Loucy (cell line): ENCODE data around the gene SULT4A1.

ENCODE experiments used
- H2AFZ ChIP-seq: fragments of 200-600 bp; sonication (generic); 2 replicates; pipeline ENCODE4 v1.6.0; 2016; ENCODE audit warnings: antibody characterized with exemption, mild to moderate bottlenecking, low read length, moderate library complexity
- H3F3A ChIP-seq: fragments of 200-600 bp; 2 replicates; pipeline ENCODE4 v1.6.0; 2016; ENCODE audit warnings: antibody characterized with exemption, low read depth, mild to moderate bottlenecking
- H3K27me3 ChIP-seq: fragments of 200-600 bp; sonication (generic); 2 replicates; pipeline ENCODE4 v1.6.1; 2014; ENCODE audit warnings: low read length, mild to moderate bottlenecking; ENCODE audit not compliant: insufficient read depth, poor library complexity, severe bottlenecking
- H3K36me3 ChIP-seq: fragments of 200-600 bp; sonication (generic); 2 replicates; pipeline ENCODE4 v1.6.1; 2016; ENCODE audit warnings: low read length; ENCODE audit not compliant: insufficient read depth
- H3K4me1 ChIP-seq: fragments of 200-600 bp; sonication (generic); 2 replicates; pipeline ENCODE4 v1.5.1; 2014; ENCODE audit warnings: low read length, mild to moderate bottlenecking; ENCODE audit not compliant: insufficient read depth, poor library complexity, severe bottlenecking
- H3K4me2 ChIP-seq: fragments of 200-600 bp; sonication (generic); 2 replicates; pipeline ENCODE4 v1.6.0; 2014; ENCODE audit warnings: antibody characterized with exemption, low read length, low read depth, mild to moderate bottlenecking; ENCODE audit not compliant: poor library complexity, severe bottlenecking
- H3K4me3 ChIP-seq: fragments of 200-600 bp; sonication (generic); 2 replicates; pipeline ENCODE4 v1.5.1; 2014; ENCODE audit warnings: low read length, mild to moderate bottlenecking, mixed read lengths; ENCODE audit not compliant: poor library complexity, severe bottlenecking
- H3K79me2 ChIP-seq: fragments of 200-600 bp; sonication (generic); 2 replicates; pipeline ENCODE4 v1.6.1; 2014; ENCODE audit warnings: low read length; ENCODE audit not compliant: insufficient read depth
- H3K9ac ChIP-seq: fragments of 200-600 bp; sonication (generic); 2 replicates; pipeline ENCODE4 v1.6.0; 2014; ENCODE audit warnings: mild to moderate bottlenecking, low read depth, low read length, moderate library complexity; ENCODE audit not compliant: poor library complexity, severe bottlenecking
- H3K9me2 ChIP-seq: fragments of 200-600 bp; sonication (generic); replicated peaks from 2 replicates; pipeline ENCODE4 v1.6.1; 2016; ENCODE audit warnings: low read depth, low read length, mixed read lengths
- H3K9me3 ChIP-seq: fragments of 200-600 bp; sonication (generic); 2 replicates; pipeline ENCODE4 v1.6.1; 2014; ENCODE audit warnings: mild to moderate bottlenecking, antibody characterized with exemption, low read length, low read depth; ENCODE audit not compliant: insufficient read depth
- H4K20me1 ChIP-seq: fragments of 200-600 bp; sonication (generic); 2 replicates; pipeline ENCODE4 v1.6.0; 2014; ENCODE audit warnings: antibody characterized with exemption, low read length, mild to moderate bottlenecking; ENCODE audit not compliant: insufficient read depth, poor library complexity, severe bottlenecking
- CTCF ChIP-seq: fragments of 200-600 bp; sonication (generic); conservative IDR thresholded peaks from 2 replicates; pipeline ENCODE4 v1.5.1; 2014; ENCODE audit warnings: mild to moderate bottlenecking, antibody characterized with exemption, low read length
- EZH2phosphoT487 ChIP-seq: fragments of 200-600 bp; IDR thresholded peaks from 2 replicates; pipeline ENCODE4 v1.6.1; 2018; ENCODE audit warnings: antibody characterized with exemption, mild to moderate bottlenecking, moderate library complexity, borderline replicate concordance

Gene SULT4A1

GRCh38 chr22:43828725-43828997 is 33.7 kb downstream of the SULT4A1 start:
- Histone ChIP-seq H4K20me1 (no peaks in the 10 kb centered on the region), H3K4me2 (no peak overlapping the region)

GRCh38 chr22:43827926-43828724 is 34.2 kb downstream of the SULT4A1 start:
- Histone ChIP-seq H3K27me3 (no peaks in the 10 kb centered on the region), H3K36me3 (no peaks in the 10 kb centered on the region), H4K20me1 (no peaks in the 10 kb centered on the region), H3F3A (no peaks in the 10 kb centered on the region), H3K4me3 (no peak overlapping the region), H3K79me2 (no peaks in the 10 kb centered on the region), H3K9ac (no peak overlapping the region), H3K9me2 (no peaks in the 10 kb centered on the region), H3K9me3 (no peaks in the 10 kb centered on the region), H3K4me1 (no peaks in the 10 kb centered on the region), H2AFZ (no peak overlapping the region), H3K4me2 (no peak overlapping the region)
- peak; percentile 12; the same call in 1 of the 2 replicates for TF ChIP-seq CTCF
- TF ChIP-seq EZH2phosphoT487: no peak

More at GRCh38 chr22:43828725-43828997, 33.7 kb downstream of the SULT4A1 start:
- Histone ChIP-seq H3K4me3 (no peak overlapping the region), H3F3A (no peaks in the 10 kb centered on the region), H3K79me2 (no peaks in the 10 kb centered on the region), H3K36me3 (no peaks in the 10 kb centered on the region), H3K9me3 (no peaks in the 10 kb centered on the region), H3K9me2 (no peaks in the 10 kb centered on the region), H2AFZ (no peak overlapping the region), H3K27me3 (no peaks in the 10 kb centered on the region), H3K4me1 (no peaks in the 10 kb centered on the region), H3K9ac (no peak overlapping the region)
- TF ChIP-seq EZH2phosphoT487 (no peak), CTCF (no peak)

- H3K4me3 ChIP-seq: no peak overlapping the region
- H3K4me2 ChIP-seq: no peak overlapping the region
- H3K4me1 ChIP-seq: no peaks in the 10 kb centered on the region
- no peak overlapping the region for H2AFZ ChIP-seq
- H3K9me3 ChIP-seq: no peaks in the 10 kb centered on the region
- H3K79me2 ChIP-seq: no peaks in the 10 kb centered on the region
- no peaks in the 10 kb centered on the region for H3K27me3 ChIP-seq
- no peaks in the 10 kb centered on the region for H3K36me3 ChIP-seq
- H4K20me1 ChIP-seq: no peaks in the 10 kb centered on the region
- TF ChIP-seq CTCF (no peak), EZH2phosphoT487 (no peak)
- no peak overlapping the region for H3K9ac ChIP-seq
- no peaks in the 10 kb centered on the region for H3K9me2 ChIP-seq
- no peaks in the 10 kb centered on the region for H3F3A ChIP-seq
Observed at GRCh38 chr22:43827003-43827735, 35.1 kb downstream of the SULT4A1 start.
